Spinal cord (tissue), 10 donors: ENCODE data around the gene UBE2G1. TPM values are rescaled to one million over a fixed set of nuclear protein-coding genes. Genes with fewer than 3 reads are reported as not detected.

Experiments used
- DNase-seq, 6 donors: peaks; one replicate each; pipeline versions ENCODE4 v3.0.0 to v3.0.0-alpha.2; 2013 to 2015; ENCODE audit warnings: low spot score in 6 of 6, low read depth in 4 of 6
- H3K27ac ChIP-seq: one replicate; pipeline ENCODE4 v1.5.1; 2013; ENCODE audit warnings: low read depth, low read length, control low read depth
- H3K27me3 ChIP-seq: one replicate; pipeline ENCODE4 v1.6.1; 2013; ENCODE audit warnings: low read length; ENCODE audit not compliant: control insufficient read depth, insufficient read depth
- H3K36me3 ChIP-seq: one replicate; pipeline ENCODE4 v1.6.1; 2013; ENCODE audit warnings: low read length; ENCODE audit not compliant: control insufficient read depth, insufficient read depth
- H3K4me1 ChIP-seq: one replicate; pipeline ENCODE4 v1.6.1; 2013; ENCODE audit warnings: low read length; ENCODE audit not compliant: control insufficient read depth, insufficient read depth
- H3K4me3 ChIP-seq: one replicate; pipeline ENCODE4 v1.5.1; 2013; ENCODE audit warnings: low read depth, low read length, control low read depth
- H3K9me3 ChIP-seq: one replicate; pipeline ENCODE4 v1.6.1; 2013; ENCODE audit warnings: low read length; ENCODE audit not compliant: control insufficient read depth, insufficient read depth
- WGBS: methylation state at CpG from one replicate; pipeline ENCODE4 v1.1.5; 2013; ENCODE audit warnings: missing lambda C conversion rate; ENCODE audit not compliant: insufficient coverage; 5-methylcytosine and 5-hydroxymethylcytosine counted together
- polyA plus RNA-seq, 2 donors: library from polyadenylated mRNA; unstranded; fragments of 120-200 nt; gene quantifications; one replicate each; pipeline ENCODE4 v1.2.1, GENCODE V29; 2013; ENCODE audit not compliant: insufficient read length in 2 of 2
- total RNA-seq, 2 donors: library from RNA; depleted of rRNA in 1 of 2; stranded (reverse); fragments of 120-200 nt in 1 of 2; fragments of >200 nt in 1 of 2; gene quantifications; one replicate each; pipeline versions ENCODE4 v1.2.3 to v1.2.4, GENCODE V29; 2013 to 2014
- donor health status: healthy.

Gene UBE2G1
- total and polyA plus RNA-seq, 4 donors, result 40.3 to 73.4 (median 59.1) TPM

GRCh38 chr17:4247971-4248388 lies 118.5 kb downstream of the UBE2G1 start:
- H3K4me1 ChIP-seq, result peaks cover 14% of the 10 kb centered on the region
- WGBS, result 87% methylated on average over 11 of the region's 11 CpGs

GRCh38 chr17:4247361-4247970 lies 119.0 kb downstream of the UBE2G1 start:
- H3K4me1 ChIP-seq, result peaks cover 14% of the 10 kb centered on the region
- H3K4me3 ChIP-seq, result no peak overlapping the region
- no peaks in the 10 kb centered on the region for H3K9me3 ChIP-seq
- peak in 2 of 6 donors; percentile 29 to 95 for DNase-seq
- H3K27me3 ChIP-seq, result no peaks in the 10 kb centered on the region
- 60% methylated on average over 1 of the region's 5 CpGs for WGBS
- peaks cover 4% of the 10 kb centered on the region for H3K36me3 ChIP-seq
- no peak overlapping the region for H3K27ac ChIP-seq

More at GRCh38 chr17:4247971-4248388, 118.5 kb downstream of the UBE2G1 start:
- H3K9me3 ChIP-seq, result no peaks in the 10 kb centered on the region
- no peak for DNase-seq
- peaks cover 4% of the 10 kb centered on the region for H3K36me3 ChIP-seq
- H3K27me3 ChIP-seq, result no peaks in the 10 kb centered on the region
- H3K27ac ChIP-seq, result no peak overlapping the region
- H3K4me3 ChIP-seq, result no peak overlapping the region

GRCh38 chr17:4246674-4247073 lies 119.8 kb downstream of the UBE2G1 start:
- WGBS, result 100% methylated on average over 2 of the region's 5 CpGs
- DNase-seq, result no peak
- Histone ChIP-seq H3K4me3 (no peak overlapping the region), H3K9me3 (no peaks in the 10 kb centered on the region), H3K27me3 (no peaks in the 10 kb centered on the region), H3K27ac (no peak overlapping the region), H3K36me3 (peaks cover 12% of the 10 kb centered on the region), H3K4me1 (peaks cover 14% of the 10 kb centered on the region)

GRCh38 chr17:4241535-4241934 lies 124.9 kb downstream of the UBE2G1 start:
- H3K9me3 ChIP-seq, result no peaks in the 10 kb centered on the region
- no peak for DNase-seq
- no peaks in the 10 kb centered on the region for H3K4me1 ChIP-seq
- WGBS, result 97% methylated on average over 11 of the region's 11 CpGs
- H3K27ac ChIP-seq, result no peak overlapping the region
- H3K27me3 ChIP-seq, result no peaks in the 10 kb centered on the region
- no peak overlapping the region for H3K4me3 ChIP-seq
- H3K36me3 ChIP-seq, result peaks cover 34% of the 10 kb centered on the region

- H3K36me3 ChIP-seq, result peaks cover 31% of the 10 kb centered on the region
- no CpG with 5 or more reads among the region's 3 CpGs for WGBS
- no peak for DNase-seq
- H3K4me3 ChIP-seq, result no peak overlapping the region
- no peak overlapping the region for H3K27ac ChIP-seq
- H3K9me3 ChIP-seq, result no peaks in the 10 kb centered on the region
- H3K4me1 ChIP-seq, result no peaks in the 10 kb centered on the region
- H3K27me3 ChIP-seq, result no peaks in the 10 kb centered on the region
Measured at GRCh38 chr17:4236456-4236855, 130.0 kb downstream of the UBE2G1 start.

- Histone ChIP-seq H3K9me3 (no peaks in the 10 kb centered on the region), H3K36me3 (peaks cover 25% of the 10 kb centered on the region), H3K27ac (no peak overlapping the region), H3K27me3 (no peaks in the 10 kb centered on the region), H3K4me3 (no peak overlapping the region), H3K4me1 (no peaks in the 10 kb centered on the region)
- no peak for DNase-seq
- 92% methylated on average over 2 of the region's 8 CpGs for WGBS
Measured at GRCh38 chr17:4235372-4236279, 130.8 kb downstream of the UBE2G1 start.

GRCh38 chr17:4234401-4234800 lies 132.1 kb downstream of the UBE2G1 start:
- DNase-seq, result no peak
- Histone ChIP-seq H3K4me1 (peaks cover 4% of the 10 kb centered on the region), H3K36me3 (peaks cover 14% of the 10 kb centered on the region), H3K27me3 (no peaks in the 10 kb centered on the region), H3K9me3 (no peaks in the 10 kb centered on the region), H3K27ac (no peak overlapping the region), H3K4me3 (no peak overlapping the region)

GRCh38 chr17:4233668-4234258 lies 132.7 kb downstream of the UBE2G1 start:
- peaks cover 12% of the 10 kb centered on the region for H3K36me3 ChIP-seq
- no peak overlapping the region for H3K4me3 ChIP-seq
- no peak overlapping the region for H3K27ac ChIP-seq
- DNase-seq, result no peak
- peaks cover 4% of the 10 kb centered on the region for H3K4me1 ChIP-seq
- H3K27me3 ChIP-seq, result no peaks in the 10 kb centered on the region
- no peaks in the 10 kb centered on the region for H3K9me3 ChIP-seq
- 92% methylated on average over 2 of the region's 7 CpGs for WGBS

- no peak for DNase-seq
- WGBS, result no CpG with 5 or more reads among the region's 4 CpGs
- Histone ChIP-seq H3K9me3 (no peaks in the 10 kb centered on the region), H3K36me3 (peaks cover 10% of the 10 kb centered on the region), H3K27me3 (no peaks in the 10 kb centered on the region), H3K27ac (no peak overlapping the region), H3K4me3 (no peak overlapping the region), H3K4me1 (peaks cover 4% of the 10 kb centered on the region)
Measured at GRCh38 chr17:4232168-4232813, 134.2 kb downstream of the UBE2G1 start.
